GM12801 (cell line): ENCODE results near the gene WNK2.

Experiments used
- TF ChIP-seq, protein P1 (sequence below): IDR thresholded peaks from one replicate; pipeline ENCODE4 v1.5.1; 2011; ENCODE audit warnings: control low read depth; ENCODE audit not compliant: insufficient read length; ENCODE audit errors: extremely low read depth

The WNK2 gene

GRCh38 chr9:93263334-93264229 is 79.6 kb downstream of the WNK2 start:
- TF ChIP-seq, protein P1, sequence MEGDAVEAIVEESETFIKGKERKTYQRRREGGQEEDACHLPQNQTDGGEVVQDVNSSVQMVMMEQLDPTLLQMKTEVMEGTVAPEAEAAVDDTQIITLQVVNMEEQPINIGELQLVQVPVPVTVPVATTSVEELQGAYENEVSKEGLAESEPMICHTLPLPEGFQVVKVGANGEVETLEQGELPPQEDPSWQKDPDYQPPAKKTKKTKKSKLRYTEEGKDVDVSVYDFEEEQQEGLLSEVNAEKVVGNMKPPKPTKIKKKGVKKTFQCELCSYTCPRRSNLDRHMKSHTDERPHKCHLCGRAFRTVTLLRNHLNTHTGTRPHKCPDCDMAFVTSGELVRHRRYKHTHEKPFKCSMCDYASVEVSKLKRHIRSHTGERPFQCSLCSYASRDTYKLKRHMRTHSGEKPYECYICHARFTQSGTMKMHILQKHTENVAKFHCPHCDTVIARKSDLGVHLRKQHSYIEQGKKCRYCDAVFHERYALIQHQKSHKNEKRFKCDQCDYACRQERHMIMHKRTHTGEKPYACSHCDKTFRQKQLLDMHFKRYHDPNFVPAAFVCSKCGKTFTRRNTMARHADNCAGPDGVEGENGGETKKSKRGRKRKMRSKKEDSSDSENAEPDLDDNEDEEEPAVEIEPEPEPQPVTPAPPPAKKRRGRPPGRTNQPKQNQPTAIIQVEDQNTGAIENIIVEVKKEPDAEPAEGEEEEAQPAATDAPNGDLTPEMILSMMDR = no peak

DNA sequence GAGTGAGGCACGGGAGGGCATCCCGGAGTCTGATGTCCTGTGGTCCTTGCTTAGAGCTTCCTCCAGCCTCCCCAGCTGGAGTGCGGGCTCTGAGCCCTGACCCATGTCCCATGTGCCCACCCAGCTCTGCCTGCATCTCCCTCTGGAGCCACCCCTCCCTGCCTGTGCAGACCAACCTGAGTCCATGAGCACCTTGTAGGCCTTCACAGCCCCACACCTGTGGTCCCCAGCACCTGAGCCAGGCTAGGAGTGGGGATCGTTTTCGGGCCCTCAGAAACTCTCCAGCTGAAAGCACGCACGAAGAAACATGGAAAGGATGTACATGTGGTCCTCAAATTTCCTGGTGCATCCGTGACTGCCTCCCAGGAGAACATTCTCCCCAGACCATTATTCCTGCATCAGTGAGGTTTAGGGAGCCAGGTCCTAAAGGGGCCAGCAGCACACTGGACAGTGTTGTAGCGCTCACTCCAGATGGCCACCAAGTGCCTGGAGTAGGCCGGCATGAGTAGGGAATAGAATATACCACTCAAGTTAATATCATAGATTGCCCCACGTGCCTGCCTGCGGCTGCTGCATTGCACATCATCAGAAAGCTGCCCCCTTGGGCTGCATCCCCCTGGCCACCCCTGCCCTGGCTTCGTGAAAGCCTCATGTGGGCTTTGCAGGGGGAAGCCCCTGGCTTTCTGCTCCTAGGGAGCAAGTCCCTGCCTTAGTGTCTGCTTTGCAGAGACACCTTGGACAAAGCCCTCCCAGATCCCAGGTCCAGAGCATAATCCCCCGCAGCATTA is 80.6 kb downstream of the WNK2 start:
- TF ChIP-seq, protein P1 = no peak

DNA sequence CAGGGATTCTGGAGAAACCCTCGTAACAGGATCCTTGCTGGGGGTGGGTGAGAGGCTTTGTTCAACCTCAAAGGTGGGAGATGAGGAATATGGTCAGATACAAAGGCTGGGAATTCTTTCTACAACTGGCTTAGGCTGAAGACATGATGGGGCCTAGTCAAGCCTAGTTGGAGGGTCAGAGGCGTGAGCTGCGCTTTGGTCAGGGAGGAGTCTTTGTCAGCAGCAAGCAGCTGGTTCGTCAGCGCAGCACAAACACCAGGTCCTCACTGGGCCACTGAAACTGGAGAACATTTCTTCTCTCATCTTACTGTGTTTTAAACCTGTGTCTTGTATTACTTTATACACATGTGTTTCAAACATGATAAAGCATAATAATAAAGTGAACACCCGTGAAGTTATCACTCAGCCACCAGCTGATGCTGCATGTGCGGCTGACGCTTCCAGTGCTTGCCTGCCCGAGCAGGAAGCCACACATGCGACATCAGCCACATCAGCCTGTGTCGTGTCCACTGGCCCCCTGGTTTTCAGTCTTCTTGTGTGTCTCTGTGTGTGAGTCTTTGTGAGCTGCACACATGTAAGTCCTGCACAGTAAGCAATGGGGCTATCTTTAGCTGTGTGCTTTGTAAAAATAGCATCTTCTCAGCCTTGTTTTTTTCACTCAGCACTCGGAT is 81.5 kb downstream of the WNK2 start:
- TF ChIP-seq, protein P1 = no peak

- TF ChIP-seq, protein P1 = no peak
Observed at GRCh38 chr9:93265972-93266371, 82.0 kb downstream of the WNK2 start.

GRCh38 chr9:93266521-93267001 is 82.6 kb downstream of the WNK2 start:
- TF ChIP-seq, protein P1 = no peak

DNA sequence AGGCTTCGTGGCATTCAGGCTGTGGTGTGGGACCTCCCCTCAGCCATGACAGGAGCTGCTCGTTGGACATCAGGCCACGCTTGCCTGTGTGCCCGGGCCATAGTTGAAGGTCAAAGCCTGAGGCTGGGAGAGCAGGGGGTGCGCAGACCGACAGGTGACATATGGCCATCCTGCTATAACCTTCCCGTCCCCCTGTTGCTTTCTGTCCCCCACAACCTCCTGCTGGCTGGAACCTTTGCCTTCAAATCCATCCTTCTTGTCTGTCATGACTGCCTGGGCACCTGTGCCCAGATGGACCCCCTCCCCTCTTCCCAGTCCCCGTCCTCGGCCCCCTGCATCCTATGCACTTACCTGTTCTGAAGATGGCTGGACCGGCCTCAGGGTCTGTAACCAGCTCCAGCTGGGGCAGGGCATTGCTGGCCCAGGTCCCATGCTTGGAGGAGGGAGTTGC is 83.2 kb downstream of the WNK2 start:
- TF ChIP-seq, protein P1 = no peak
